Lung (tissue), 12 donors: ENCODE measurements around the gene SLC29A3. TPM values are rescaled to one million over a fixed set of nuclear protein-coding genes. Genes with fewer than 3 reads are reported as not detected.
"Not testable (repeated sequence)": the region's sequence is repeated elsewhere in the genome, so short reads cannot be mapped to it uniquely, and the experiment has no call there.

ENCODE experiments used
- ATAC-seq: fragments of 200-7000 bp; cut with Tn5 transposase; one replicate; pipeline ENCODE4 v1.9.1; 2020; ENCODE audit warnings: moderate number of reproducible peaks; ENCODE audit not compliant: insufficient read depth, low FRiP score
- DNase-seq, 3 donors: peaks; one replicate each; pipeline ENCODE4 v3.0.0-alpha.2; 2013 to 2017
- H3K27ac ChIP-seq, 2 donors: one replicate each; pipeline ENCODE4 v1.5.1; 2013; ENCODE audit warnings: mild to moderate bottlenecking in 2 of 2, moderate library complexity in 2 of 2, control low read depth in 1 of 2, inconsistent platforms in 1 of 2, low read depth in 1 of 2, low read length in 1 of 2
- H3K27me3 ChIP-seq, 3 donors: one replicate each; pipeline ENCODE4 v1.5.1; 2013; ENCODE audit warnings: low read length in 2 of 3; ENCODE audit not compliant: control insufficient read depth in 3 of 3, insufficient read depth in 3 of 3
- H3K36me3 ChIP-seq, 4 donors: one replicate each; pipeline ENCODE4 v1.5.1; 2013; ENCODE audit warnings: low read length in 4 of 4, mild to moderate bottlenecking in 1 of 4, moderate library complexity in 1 of 4; ENCODE audit not compliant: control insufficient read depth in 4 of 4, insufficient read depth in 4 of 4
- H3K4me1 ChIP-seq, 5 donors: one replicate each; pipeline ENCODE4 v1.5.1; 2013; ENCODE audit warnings: low read length in 5 of 5, mild to moderate bottlenecking in 2 of 5, moderate library complexity in 1 of 5; ENCODE audit not compliant: control insufficient read depth in 5 of 5, insufficient read depth in 5 of 5
- H3K4me3 ChIP-seq: one replicate; pipeline ENCODE4 v1.5.1; 2013; ENCODE audit warnings: mild to moderate bottlenecking, control low read depth, moderate library complexity
- H3K9ac ChIP-seq, 2 donors: one replicate each; pipeline ENCODE4 v1.5.1; 2013; ENCODE audit warnings: low read length in 2 of 2, control low read depth in 1 of 2; ENCODE audit not compliant: insufficient read depth in 1 of 2
- H3K9me3 ChIP-seq, 4 donors: one replicate each; pipeline ENCODE4 v1.5.1; 2013; ENCODE audit warnings: low read length in 3 of 4, mild to moderate bottlenecking in 1 of 4, moderate library complexity in 1 of 4; ENCODE audit not compliant: control insufficient read depth in 4 of 4, insufficient read depth in 3 of 4
- CTCF ChIP-seq: IDR thresholded peaks from 2 replicates; pipeline ENCODE4 v1.5.1; 2012; ENCODE audit warnings: mild to moderate bottlenecking; ENCODE audit errors: control extremely low read depth, extremely low read depth
- WGBS, 2 donors: extraction: QIAGEN DNeasy Blood & Tissue Kit; methylation state at CpG; one replicate each; pipeline ENCODE4 v1.1.7; 2013; 5-methylcytosine and 5-hydroxymethylcytosine counted together
- polyA plus RNA-seq, 2 donors: library from polyadenylated mRNA; stranded (reverse); fragments of 200-250 nt; gene quantifications; one replicate each; pipeline ENCODE4 v1.2.1, GENCODE V29; 2013
- total RNA-seq, 2 donors: library from RNA; depleted of rRNA in 1 of 2; stranded (reverse); fragments of >200 nt in 1 of 2; gene quantifications; one replicate each; pipeline ENCODE4 v1.2.1, GENCODE V29; 2014 to 2021
- donor health status: control.
- donor health status: control.
- donor health status: Bipolar disorder and iron deficiency.
- donor health status: healthy.
- donor health status: DM: yes; HTN: yes; CAD: no.

SLC29A3 gene
- total and polyA plus RNA-seq, 4 donors: 4.9 to 9.6 (median 5.4) TPM

DNA sequence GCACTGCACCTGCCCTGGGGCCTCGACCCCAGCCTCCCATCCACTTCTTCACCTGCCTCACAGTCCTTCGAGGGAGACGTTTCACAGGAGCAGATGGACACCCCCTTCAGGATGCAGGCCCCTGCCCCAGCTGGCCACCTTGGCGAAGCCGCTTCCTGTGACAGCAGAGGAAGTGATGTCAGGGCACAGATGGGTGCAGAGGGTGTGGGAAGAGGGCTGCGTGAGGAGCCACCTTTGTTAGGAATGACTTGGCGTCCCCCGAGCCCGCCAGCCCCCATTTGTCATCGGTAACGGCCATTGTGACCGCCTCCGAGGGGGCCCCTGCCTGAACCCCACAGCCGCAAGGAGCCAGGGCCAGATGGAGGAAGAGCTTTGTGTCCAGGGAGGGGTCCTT lies 47.4 kb upstream of the SLC29A3 start:
- Histone ChIP-seq H3K36me3 (no peaks in the 10 kb centered on the region), H3K27ac (no peak overlapping the region), H3K27me3 (no peaks in the 10 kb centered on the region), H3K4me3 (no peak overlapping the region), H3K9ac (no peak overlapping the region), H3K9me3 (no peaks in the 10 kb centered on the region), H3K4me1 (peaks cover 2 to 20% (median 8%) of the 10 kb centered on the region in 5 donors)
- no peak for TF ChIP-seq CTCF
- DNase-seq (no peak), ATAC-seq (no peak)
- 46 to 57% methylated on average over 14 of the region's 14 CpGs for WGBS, 2 donors

- 53 to 60% methylated on average over 15 of the region's 15 CpGs for WGBS, 2 donors
Observed at GRCh38 chr10:71272056-71272771, 46.8 kb upstream of the SLC29A3 start.

DNA sequence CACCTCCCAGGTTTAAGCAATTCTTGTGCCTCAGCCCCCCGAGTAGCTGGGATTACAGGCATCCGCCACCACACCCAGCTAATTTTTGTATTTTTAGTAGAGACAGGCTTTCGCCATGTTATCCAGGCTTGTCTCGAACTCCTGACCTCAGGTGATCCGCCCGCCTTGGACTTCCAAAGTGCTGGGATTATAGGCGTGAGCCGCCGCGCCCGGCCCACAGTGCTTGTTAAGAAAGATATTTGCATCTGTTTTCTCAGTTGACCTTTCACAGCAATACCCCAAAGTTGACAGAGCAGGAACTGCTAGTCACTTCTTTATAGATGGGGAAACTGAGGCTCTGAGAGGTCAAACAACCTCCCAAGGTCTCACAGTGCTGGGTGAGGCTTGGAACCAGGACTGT lies 46.1 kb upstream of the SLC29A3 start:
- H3K9ac ChIP-seq, H3K9me3 ChIP-seq, H3K36me3 ChIP-seq, DNase-seq, H3K4me3 ChIP-seq, ATAC-seq, H3K27me3 ChIP-seq, H3K27ac ChIP-seq: not testable (repeated sequence)
- peaks cover 0 to 20% (median 6%) of the 10 kb centered on the region in 5 donors for H3K4me1 ChIP-seq
- 91% methylated on average over 11 of the region's 11 CpGs for WGBS, 2 donors

More at GRCh38 chr10:71272056-71272771, 46.8 kb upstream of the SLC29A3 start:
- H3K36me3 ChIP-seq: no peaks in the 10 kb centered on the region
- H3K4me3 ChIP-seq: no peak overlapping the region
- ATAC-seq (no peak), DNase-seq (no peak)
- no peaks in the 10 kb centered on the region for H3K9me3 ChIP-seq
- no peak overlapping the region for H3K9ac ChIP-seq
- TF ChIP-seq CTCF: no peak
- H3K27ac ChIP-seq: no peak overlapping the region
- no peaks in the 10 kb centered on the region for H3K27me3 ChIP-seq
- peaks cover 0 to 20% (median 8%) of the 10 kb centered on the region in 5 donors for H3K4me1 ChIP-seq

DNA sequence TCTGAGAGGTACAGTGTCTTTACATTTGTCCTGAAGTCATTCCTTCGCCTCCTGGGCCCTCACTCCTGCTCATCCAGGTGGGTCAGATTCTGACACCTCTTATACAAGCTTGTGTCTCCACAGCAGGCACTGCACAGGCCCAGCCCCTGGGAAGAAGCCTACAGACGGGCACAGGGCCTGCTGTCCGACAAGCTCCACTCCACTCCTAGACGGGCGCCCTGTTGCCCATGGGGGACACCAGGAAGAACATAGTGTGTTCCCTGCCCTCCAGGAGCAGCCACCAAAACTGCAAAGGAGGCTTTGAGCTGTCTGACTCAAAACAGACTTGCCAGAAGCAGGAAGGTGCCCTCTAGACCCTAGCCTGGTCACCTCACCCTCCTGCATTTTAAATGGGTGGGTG lies 45.6 kb upstream of the SLC29A3 start:
- Histone ChIP-seq H3K4me1 (peaks cover 0 to 19% (median 6%) of the 10 kb centered on the region in 5 donors), H3K9ac (no peak overlapping the region), H3K27ac (no peak overlapping the region), H3K9me3 (no peaks in the 10 kb centered on the region), H3K36me3 (peaks cover 0 to 3% (median 1%) of the 10 kb centered on the region in 4 donors), H3K27me3 (no peaks in the 10 kb centered on the region), H3K4me3 (no peak overlapping the region)
- TF ChIP-seq CTCF: no peak
- ATAC-seq: no peak
- DNase-seq: no peak
- 96% methylated on average over 5 of the region's 5 CpGs for WGBS, 2 donors
